CD4-positive, alpha-beta T cell (primary cell): ENCODE measurements around the gene IQCF6. TPM values are rescaled to one million over a fixed set of nuclear protein-coding genes. Genes with fewer than 3 reads are reported as not detected.

Experiments
- ATAC-seq: fragments of 200-7000 bp; cut with Tn5 transposase; one replicate; pipeline ENCODE4 v1.10.0; 2022; ENCODE audit warnings: mild to moderate bottlenecking; ENCODE audit not compliant: poor library complexity
- CTCF ChIA-PET: fragments of 350-600 bp; sonication (Branson Sonifier 250); formaldehyde crosslinking; loops from one replicate; lab custom pipeline; 2021; ENCODE audit warnings: antibody characterized with exemption, inconsistent platforms; lab: Charles Lee
- POLR2A ChIA-PET: fragments of 350-600 bp; sonication (Branson Sonifier 250); formaldehyde crosslinking; loops from one replicate; lab custom pipeline; 2021; ENCODE audit warnings: antibody characterized with exemption, inconsistent platforms; lab: Charles Lee
- DNase-seq, 14 experiments: peaks; one replicate each; pipeline ENCODE4 v3.0.0-alpha.2; 2013 to 2020; ENCODE audit warnings: mixed read lengths in 2 of 14
- H3K27ac ChIP-seq, 2 donors: one replicate each; pipeline versions ENCODE4 v1.5.1 to v1.7.0; 2013; ENCODE audit warnings: low read length in 2 of 2, low read depth in 1 of 2, mild to moderate bottlenecking in 1 of 2
- H3K27me3 ChIP-seq, 2 experiments: 1 replicate in 1 of 2; 2 replicates in 1 of 2; pipeline versions ENCODE4 v1.6.1 to v1.7.0; 2013; ENCODE audit warnings: low read length in 2 of 2, control low read depth in 1 of 2, mild to moderate bottlenecking in 1 of 2, moderate library complexity in 1 of 2; ENCODE audit not compliant: insufficient read depth in 2 of 2, control insufficient read depth in 1 of 2
- H3K36me3 ChIP-seq: one replicate; pipeline ENCODE4 v1.6.1; 2013; ENCODE audit warnings: low read length, control low read depth; ENCODE audit not compliant: insufficient read depth
- H3K4me1 ChIP-seq: one replicate; pipeline ENCODE4 v1.6.1; 2013; ENCODE audit warnings: low read length, control low read depth; ENCODE audit not compliant: insufficient read depth
- H3K4me3 ChIP-seq: one replicate; pipeline ENCODE4 v1.5.1; 2013; ENCODE audit warnings: mild to moderate bottlenecking, low read length, moderate library complexity
- H3K9me3 ChIP-seq, 2 experiments: 1 replicate in 1 of 2; 2 replicates in 1 of 2; pipeline versions ENCODE4 v1.6.1 to v1.7.0; 2013; ENCODE audit warnings: low read length in 2 of 2, mild to moderate bottlenecking in 2 of 2, control low read depth in 1 of 2, moderate library complexity in 1 of 2; ENCODE audit not compliant: control insufficient read depth in 1 of 2, insufficient read depth in 1 of 2
- H3K27ac Mint-ChIP-seq: one replicate; pipeline ENCODE4 v1.8.0; 2020; ENCODE audit warnings: mixed read lengths
- H3K27me3 Mint-ChIP-seq: one replicate; pipeline ENCODE4 v1.8.0; 2021; ENCODE audit warnings: mixed read lengths
- H3K36me3 Mint-ChIP-seq: one replicate; pipeline ENCODE4 v1.8.0; 2021; ENCODE audit warnings: low read depth, mixed read lengths
- H3K4me1 Mint-ChIP-seq: one replicate; pipeline ENCODE4 v1.8.0; 2021; ENCODE audit warnings: low read depth, mixed read lengths
- H3K4me3 Mint-ChIP-seq: one replicate; pipeline ENCODE4 v1.8.0; 2020; ENCODE audit warnings: mild to moderate bottlenecking, mixed read lengths
- H3K9me3 Mint-ChIP-seq: one replicate; pipeline ENCODE4 v1.8.0; 2020; ENCODE audit warnings: mixed read lengths
- intact Hi-C, 2 experiments: fragments of 100-400 bp; cut with DNase I in 1 of 2; cut with micrococcal nuclease in 1 of 2; formaldehyde crosslinking; loops; one replicate each; pipeline versions ENCODE4 v1.15.1 to v1.9.0; 2023 to 2025; cut with DNase I, micrococcal nuclease
- total RNA-seq, 174 experiments: library from RNA in 2 of 174; stranded (reverse) in 2 of 174; gene quantifications; one replicate each; pipeline ENCODE4 v1.2.3 and lab custom pipeline; 2021 to 2026
- TF ChIP-seq, protein P1 (sequence below): fragments of 200-600 bp; IDR thresholded peaks from one replicate; pipeline ENCODE4 v1.8.0; 2022; ENCODE audit warnings: antibody characterized with exemption, mild to moderate bottlenecking

The IQCF6 gene
- total RNA-seq, 2 experiments from 2014 or later: not detected

GRCh38 chr3:51786267-51786666 is 7.2 kb upstream of the IQCF6 start:
- H3K36me3 ChIP-seq: no peaks in the 10 kb centered on the region
- H3K4me3 Mint-ChIP-seq: no peak overlapping the region
- H3K27me3 Mint-ChIP-seq: peaks cover 16% of the 10 kb centered on the region
- H3K27ac ChIP-seq: no peak overlapping the region
- no peaks in the 10 kb centered on the region for H3K9me3 ChIP-seq
- ATAC-seq (no peak), DNase-seq (no peak)
- TF ChIP-seq, protein P1, sequence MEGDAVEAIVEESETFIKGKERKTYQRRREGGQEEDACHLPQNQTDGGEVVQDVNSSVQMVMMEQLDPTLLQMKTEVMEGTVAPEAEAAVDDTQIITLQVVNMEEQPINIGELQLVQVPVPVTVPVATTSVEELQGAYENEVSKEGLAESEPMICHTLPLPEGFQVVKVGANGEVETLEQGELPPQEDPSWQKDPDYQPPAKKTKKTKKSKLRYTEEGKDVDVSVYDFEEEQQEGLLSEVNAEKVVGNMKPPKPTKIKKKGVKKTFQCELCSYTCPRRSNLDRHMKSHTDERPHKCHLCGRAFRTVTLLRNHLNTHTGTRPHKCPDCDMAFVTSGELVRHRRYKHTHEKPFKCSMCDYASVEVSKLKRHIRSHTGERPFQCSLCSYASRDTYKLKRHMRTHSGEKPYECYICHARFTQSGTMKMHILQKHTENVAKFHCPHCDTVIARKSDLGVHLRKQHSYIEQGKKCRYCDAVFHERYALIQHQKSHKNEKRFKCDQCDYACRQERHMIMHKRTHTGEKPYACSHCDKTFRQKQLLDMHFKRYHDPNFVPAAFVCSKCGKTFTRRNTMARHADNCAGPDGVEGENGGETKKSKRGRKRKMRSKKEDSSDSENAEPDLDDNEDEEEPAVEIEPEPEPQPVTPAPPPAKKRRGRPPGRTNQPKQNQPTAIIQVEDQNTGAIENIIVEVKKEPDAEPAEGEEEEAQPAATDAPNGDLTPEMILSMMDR: no peak
- no peak overlapping the region for H3K27ac Mint-ChIP-seq
- no peaks in the 10 kb centered on the region for H3K4me1 Mint-ChIP-seq
- ChIA-PET CTCF (interaction anchor here (0.8 kb wide), 1 partner anchor 51 kb away, joined by 3 read pairs; no protein-coding TSS in a partner anchor), POLR2A (no interaction called here)
- peaks cover 5% of the 10 kb centered on the region for H3K4me1 ChIP-seq
- intact Hi-C loops: no loop called here
- H3K27me3 ChIP-seq: peaks cover 0 to 9% of the 10 kb centered on the region in 2 experiments
- no peaks in the 10 kb centered on the region for H3K36me3 Mint-ChIP-seq
- H3K9me3 Mint-ChIP-seq: no peaks in the 10 kb centered on the region
- H3K4me3 ChIP-seq: no peak overlapping the region

DNA sequence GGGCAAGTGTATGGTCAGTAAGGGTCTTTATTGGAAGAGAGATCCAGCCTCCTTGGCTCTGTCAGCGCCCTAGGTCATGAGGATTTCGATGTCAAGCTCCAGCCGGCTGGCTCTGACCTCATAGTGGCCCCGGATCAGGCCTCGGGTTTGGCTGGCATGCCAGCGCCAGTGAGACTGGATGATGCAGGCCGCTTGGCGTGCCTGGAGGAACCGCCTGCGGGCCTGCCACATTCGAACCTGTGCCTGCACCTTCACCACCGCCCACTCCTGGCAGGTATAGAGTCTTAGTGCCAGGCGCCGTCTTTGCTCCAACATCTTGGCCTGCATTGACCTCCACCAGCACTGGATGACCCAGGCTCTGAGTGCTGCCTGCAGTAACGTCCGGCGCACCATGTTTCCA is 483 bp downstream of the IQCF6 start:
- no peaks in the 10 kb centered on the region for H3K9me3 Mint-ChIP-seq
- no peak overlapping the region for H3K27ac Mint-ChIP-seq
- TF ChIP-seq, protein P1: no peak
- no peak for DNase-seq
- Histone ChIP-seq H3K4me1 (no peaks in the 10 kb centered on the region), H3K9me3 (peaks cover 0 to 4% of the 10 kb centered on the region in 2 experiments), H3K4me3 (no peak overlapping the region), H3K27ac (no peak overlapping the region), H3K27me3 (peaks cover 3 to 6% of the 10 kb centered on the region in 2 experiments), H3K36me3 (no peaks in the 10 kb centered on the region)
- POLR2A ChIA-PET: no interaction called here
- H3K27me3 Mint-ChIP-seq: peaks cover 26% of the 10 kb centered on the region
- ATAC-seq: no peak
- intact Hi-C loops: no loop called here
- H3K4me1 Mint-ChIP-seq: no peaks in the 10 kb centered on the region
- no peak overlapping the region for H3K4me3 Mint-ChIP-seq
- no peaks in the 10 kb centered on the region for H3K36me3 Mint-ChIP-seq
- CTCF ChIA-PET: no interaction called here

- Mint-ChIP-seq H3K4me3 (no peak overlapping the region), H3K4me1 (no peaks in the 10 kb centered on the region), H3K27ac (no peak overlapping the region), H3K9me3 (no peaks in the 10 kb centered on the region), H3K36me3 (no peaks in the 10 kb centered on the region), H3K27me3 (peaks cover 31% of the 10 kb centered on the region)
- no peak for DNase-seq
- peaks cover 0 to 4% of the 10 kb centered on the region in 2 experiments for H3K9me3 ChIP-seq
- no peaks in the 10 kb centered on the region for H3K4me1 ChIP-seq
- H3K36me3 ChIP-seq: no peaks in the 10 kb centered on the region
- H3K4me3 ChIP-seq: no peak overlapping the region
- H3K27me3 ChIP-seq: peaks cover 8% of the 10 kb centered on the region in 2 experiments
- ATAC-seq: no peak
- ChIA-PET POLR2A (no interaction called here), CTCF (no interaction called here)
- H3K27ac ChIP-seq: no peak overlapping the region
- intact Hi-C loops: no loop called here
- TF ChIP-seq, protein P1: no peak
Measured at GRCh38 chr3:51777985-51778384, 1.1 kb downstream of the IQCF6 start.
